ENCODE results near the gene HOXC9.

Gene HOXC9

DNA sequence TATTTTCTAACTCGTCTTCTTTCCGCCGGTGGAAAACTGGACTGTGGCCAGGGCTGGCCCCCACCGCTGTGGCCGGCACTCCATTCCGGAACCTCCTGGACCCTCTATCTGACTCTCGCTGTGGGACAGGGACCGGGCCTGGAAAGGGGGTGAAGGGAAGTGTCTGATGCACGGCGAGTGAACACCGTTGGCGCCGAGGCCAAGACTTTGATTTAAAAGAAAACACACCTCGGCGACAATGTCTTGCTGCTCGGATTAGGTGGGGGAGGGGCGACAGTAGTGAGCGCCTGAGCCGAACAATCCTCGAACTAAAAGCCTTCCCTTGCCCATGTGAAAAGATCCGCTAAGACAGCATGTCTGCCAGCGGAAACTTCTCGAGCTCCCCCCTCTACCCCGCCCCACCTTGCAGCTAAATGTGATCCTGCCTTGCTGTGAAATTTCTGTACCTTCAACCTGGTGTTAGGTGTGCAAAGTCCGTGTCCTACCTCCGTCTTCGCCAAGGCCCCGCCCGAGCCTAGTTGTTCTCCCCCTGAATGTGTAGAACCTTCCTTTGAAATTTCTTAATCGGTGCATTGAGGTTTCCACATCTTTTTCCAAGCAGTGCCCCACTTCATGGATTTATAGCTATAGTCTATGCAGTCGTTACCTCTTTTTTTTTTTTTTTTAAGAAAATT is 24.3 kb upstream of the HOXC9 start:
- no peak for DNase-seq (ENCODE audit: low read depth in 2 of 2, low spot score in 1 of 2)

DNA sequence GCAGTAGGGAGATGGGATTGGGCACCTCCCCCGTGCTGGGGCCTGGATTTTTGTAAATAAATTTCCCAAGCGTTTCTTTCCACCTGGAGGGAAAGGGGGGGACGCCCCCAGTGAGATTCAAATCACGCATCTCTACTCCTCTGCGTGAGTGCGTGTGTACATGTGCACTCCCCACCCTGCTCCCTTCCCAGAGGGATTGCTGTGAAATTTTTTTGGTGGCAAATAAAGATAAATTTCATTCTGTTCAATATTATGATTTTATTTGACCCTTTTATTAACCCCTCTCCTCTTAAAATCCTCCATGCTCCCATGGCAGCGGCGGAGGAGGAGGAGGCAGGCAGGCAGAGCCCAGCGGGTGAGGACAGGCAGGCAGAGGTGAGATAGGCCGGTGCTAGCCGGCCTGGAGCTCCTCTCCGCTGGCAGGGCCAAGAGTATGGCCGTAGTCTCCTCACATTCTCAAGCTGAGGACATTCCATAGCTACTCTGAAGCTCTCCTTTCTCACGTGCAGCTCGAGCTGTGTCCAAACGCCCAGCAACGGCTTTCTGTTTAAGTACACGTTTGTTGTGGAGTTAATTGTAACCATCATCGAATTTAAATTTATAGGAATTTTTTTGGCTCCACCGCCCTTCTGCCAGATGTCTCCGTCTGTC is 23.7 kb upstream of the HOXC9 start:
- DNase-seq (ENCODE audit: low read depth in 2 of 2, low spot score in 1 of 2) = no peak

DNA sequence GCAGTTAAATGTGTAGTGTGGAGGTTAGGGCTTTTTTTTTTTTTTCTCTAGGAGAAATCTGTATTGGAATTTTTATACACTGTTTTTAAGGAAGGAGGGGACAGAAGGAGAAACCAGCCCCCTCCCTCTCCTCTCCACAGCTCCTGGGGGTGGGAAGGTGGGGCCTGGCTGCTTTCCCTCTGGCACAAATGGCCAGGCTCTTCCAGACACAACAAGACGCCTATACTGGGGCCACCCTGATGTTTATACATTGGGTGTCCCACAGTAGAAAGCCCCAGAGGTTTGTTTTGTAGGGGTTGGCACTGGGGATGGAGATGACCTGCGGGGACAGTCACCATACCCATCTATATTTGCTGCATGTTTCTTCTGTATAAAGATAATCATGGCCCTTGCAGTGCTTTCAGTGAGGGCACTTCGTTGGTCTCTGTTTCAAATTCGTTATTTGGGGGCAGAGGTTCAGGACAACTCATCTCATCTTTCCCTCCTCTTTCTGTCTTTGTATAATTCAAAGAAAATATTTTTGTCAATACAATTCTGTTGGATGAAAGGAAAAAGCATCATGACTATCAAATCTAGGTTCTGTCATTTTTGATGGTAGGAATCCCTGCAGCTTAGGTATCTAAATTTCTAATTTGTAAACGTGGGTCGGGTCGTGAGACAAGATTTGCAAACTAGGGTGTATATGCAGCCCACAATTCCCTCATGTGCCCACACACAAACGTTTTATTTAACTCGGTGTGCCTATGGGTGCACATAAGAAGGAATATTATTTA is 23.0 kb upstream of the HOXC9 start:
- no peak for DNase-seq (ENCODE audit: low read depth in 2 of 2, low spot score in 1 of 2)

DNA sequence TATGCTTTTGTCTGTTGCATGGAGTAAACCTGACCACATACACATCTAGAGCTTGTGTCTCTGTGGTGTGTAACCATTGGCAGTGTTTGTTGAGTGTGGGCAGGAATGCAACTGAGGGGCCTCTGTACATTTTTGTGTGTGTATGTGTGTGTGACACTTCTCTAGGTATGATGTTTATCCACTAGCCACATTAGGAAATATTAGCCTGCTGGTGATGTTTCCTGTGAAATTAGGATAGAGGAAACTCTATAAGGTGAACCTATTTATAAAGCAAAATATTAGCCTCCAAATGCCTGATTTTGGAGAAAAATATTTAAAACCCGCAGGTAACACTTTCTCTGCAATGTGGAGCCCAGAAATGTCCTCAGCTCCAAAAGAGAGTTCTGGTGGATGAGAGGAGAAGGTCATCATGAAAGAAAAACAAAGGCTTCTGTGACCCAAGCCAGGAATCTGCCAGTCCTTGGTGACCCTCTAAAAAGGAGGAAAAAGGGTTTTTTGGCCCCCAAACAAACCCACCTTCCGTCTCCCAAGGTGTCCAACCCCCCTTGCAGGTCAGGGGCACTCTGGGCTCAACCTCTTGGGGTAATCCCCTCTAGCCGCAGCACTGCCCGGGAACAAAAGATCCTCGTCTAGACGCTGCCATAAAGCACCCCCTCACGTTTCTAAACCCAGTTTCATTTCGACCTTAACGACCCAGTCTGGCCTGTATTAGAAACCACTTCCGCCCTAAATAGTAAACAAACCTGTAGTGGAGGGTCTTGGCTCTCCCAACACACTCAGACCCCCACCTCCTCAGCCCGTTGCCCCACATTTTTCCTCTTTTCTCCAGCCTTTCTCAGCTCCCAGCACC is 22.1 kb upstream of the HOXC9 start:
- DNase-seq (ENCODE audit: low read depth in 2 of 2, low spot score in 1 of 2) = no peak

DNA sequence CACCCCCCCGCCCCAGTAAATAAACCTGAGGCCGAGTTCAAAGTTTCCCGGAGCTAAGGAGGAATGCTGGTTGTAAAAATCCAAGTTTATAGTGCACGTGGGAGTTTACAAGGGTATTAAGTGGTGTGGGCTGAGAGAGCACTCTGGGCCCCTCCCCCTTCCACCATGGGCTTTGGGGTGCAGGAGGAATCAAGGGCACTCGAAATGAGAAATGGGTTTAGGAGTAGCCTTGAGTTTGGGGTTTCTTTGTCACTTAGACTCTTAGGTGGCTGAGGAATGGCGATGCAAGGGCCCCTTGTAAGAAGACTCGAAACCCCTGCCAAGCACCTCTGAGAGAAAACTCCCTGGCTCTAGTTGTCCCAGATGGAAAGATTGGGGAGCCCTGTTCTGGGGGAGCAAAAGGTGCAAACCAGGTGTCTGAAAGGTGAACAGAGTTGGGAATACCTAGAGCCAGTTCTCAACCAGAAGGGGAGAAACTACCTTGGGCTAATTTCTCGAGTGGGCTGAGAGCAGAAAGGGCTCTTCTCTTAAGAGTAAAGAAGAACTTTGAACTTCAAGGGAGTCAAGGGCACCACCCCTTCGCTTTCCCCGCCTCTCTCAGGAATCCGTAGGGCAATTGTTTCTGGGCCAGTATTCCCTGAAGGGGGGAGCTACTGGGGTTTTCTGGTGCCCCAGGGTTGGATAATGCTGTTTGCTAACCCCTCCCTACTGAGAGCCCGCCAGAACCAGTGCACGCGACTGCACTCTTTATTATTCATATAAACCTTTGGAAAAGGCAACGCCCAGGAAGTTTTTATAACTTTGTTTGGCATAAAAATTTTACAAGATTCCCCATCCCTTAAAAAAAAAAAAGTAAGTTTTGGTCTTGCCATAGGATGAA is 21.2 kb upstream of the HOXC9 start:
- no peak for DNase-seq (ENCODE audit: low read depth in 2 of 2, low spot score in 1 of 2)

DNA sequence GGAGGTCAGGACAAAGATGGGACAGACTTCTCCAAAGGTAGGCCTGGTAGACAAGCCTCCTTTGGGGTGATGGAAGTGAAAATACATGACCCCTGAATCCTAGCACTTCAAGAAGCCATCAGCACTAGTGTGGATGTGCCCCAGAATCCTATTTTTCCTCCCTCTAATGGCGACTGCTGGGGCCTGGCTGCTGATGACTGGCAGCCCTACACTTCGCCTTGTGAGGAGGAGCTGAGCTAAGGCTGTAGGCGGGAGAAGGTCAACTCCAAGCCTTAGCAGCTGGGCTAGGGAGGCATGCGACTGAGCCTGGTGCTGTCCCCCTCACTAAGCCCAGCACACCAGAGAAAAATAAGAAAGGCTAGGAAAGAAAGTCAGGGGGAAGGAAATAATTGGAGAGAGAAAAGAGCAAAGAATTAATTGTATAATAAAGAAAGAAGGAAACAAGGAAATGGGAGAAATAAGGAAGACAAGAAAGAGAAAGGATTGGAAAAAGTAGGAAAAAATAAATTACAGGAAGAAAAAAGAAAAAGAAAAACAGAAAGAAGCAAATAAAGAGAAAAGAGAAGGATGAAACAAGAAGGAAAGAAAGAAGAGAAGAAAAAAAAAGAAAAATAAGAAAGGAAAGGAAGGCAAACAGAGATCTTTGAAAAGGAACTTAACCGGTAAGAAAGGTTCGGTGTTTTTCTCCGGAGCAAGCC is 19.7 kb upstream of the HOXC9 start:
- no peak for DNase-seq (ENCODE audit: low read depth in 2 of 2, low spot score in 1 of 2)

DNA sequence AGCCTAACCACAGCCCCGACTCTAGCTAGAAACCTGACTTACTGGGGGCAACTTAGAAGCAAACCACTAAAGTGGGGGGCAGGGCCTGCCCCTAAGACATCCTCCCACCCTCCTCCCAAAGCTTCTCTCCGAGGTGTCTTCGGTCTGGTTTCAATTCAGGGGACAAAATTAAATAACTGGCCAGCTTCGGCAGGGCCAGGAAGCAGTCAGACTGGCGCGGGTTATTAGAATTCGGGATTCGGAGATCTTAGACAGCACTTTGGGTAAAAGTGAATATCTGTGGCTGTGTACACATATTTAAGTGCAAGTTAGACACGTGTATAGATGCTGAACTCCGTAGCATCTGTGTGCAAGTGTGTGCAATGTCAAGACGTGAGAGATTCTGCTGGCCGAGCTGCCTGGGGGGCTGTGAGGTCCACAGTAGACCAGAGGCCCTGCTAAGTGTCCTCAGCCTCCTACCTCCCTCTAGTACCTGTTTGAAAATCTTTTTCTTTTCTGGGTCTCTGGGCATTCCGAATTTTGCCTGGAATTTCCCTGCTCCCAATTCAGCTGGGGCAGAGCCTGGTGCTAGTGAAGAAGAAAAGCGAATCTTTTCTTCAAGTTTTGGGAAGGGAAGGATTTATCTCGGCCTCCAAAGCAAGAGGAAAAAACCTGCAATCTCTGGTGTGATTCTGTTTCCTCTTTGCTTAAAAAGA is 19.0 kb upstream of the HOXC9 start:
- DNase-seq (ENCODE audit: low read depth in 2 of 2, low spot score in 1 of 2) = no peak

DNA sequence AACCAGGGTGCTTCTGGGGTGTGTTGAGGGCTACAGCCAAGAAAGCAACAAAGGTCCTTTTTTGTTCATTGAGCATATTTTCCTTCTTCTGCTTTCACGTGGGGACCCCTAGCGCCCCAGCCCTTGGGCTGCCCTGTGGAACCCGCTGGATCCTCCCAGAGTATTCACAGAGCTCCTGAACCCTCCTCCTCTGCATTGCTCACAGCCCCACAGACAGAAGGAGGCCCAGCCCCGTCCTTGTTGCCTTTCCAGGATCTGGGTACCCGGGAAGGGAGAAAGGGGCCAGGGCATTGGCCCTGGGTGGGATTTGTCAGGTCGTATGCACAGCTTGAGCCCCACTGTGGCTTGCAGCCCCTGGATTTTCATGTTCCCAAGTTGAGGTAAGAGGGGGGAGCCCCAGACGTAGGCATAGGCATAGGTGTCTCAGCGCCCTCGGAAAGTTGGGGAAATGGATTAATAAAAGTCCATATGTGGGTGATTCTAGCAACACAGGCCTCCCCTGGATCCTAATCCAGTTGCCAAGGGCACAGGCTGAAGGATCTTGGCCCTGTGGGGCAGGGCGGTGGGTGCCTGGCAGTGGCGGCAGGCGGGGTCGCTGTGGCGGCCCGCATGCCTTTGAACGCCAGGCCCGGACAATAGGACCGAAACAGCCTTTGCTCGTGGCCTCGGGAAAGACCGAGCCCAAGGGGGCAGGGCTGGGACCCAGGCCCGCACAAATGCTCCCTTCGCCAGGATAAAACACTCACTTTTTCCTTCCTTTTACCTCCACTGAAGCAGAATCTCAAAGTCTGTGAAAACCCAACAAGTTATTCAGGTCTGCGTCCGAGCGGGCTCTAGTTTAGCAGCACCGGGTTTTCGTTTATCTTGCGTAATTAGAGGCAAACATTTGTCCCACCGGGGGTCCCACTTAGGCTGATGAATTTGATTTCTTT is 18.1 kb upstream of the HOXC9 start:
- no peak for DNase-seq (ENCODE audit: low read depth in 2 of 2, low spot score in 1 of 2)

DNA sequence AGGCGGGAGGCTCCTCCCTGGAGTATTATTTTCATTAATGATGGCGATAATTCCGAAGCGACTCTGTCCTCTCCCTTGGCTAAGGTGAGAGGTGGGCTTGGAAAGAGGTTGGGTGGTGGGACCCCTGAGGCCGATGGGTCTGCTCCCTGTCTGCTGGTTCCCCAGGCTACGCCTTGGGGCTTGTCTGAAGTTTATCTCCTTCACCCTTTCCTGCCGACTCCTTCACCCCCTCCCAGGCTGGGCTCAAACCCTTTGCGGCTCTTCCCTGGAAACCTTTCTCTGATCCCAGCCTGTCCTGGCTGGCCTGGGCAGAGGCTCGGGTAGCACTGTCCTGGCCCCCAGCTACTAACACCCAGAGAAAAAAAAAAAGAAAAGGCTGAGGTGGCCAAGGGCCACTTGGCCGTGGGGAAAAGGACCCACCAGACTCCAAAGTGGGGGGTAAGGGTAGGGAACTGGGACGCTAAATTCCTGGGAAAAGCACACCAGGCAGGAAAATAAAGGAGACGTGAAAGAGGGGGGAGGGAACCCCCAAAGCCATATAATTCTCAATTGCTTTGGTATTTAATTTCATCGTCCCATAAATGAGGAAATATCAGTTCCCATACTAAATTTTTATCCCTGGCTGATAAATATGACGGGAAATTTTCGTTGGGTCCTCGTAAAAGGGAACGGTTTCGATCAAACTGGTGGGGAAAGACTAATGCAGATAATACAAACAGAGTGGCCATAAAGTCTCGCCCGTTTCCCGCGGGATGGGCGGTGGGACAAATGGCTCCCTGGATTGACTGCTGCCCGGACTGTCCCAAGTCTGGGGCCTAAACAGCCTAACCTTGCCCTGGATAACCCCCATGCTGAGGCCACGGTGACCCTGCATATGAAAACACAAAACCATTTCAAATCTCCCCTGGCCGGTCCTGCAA is 17.1 kb upstream of the HOXC9 start:
- no peak for DNase-seq (ENCODE audit: low read depth in 2 of 2, low spot score in 1 of 2)

DNA sequence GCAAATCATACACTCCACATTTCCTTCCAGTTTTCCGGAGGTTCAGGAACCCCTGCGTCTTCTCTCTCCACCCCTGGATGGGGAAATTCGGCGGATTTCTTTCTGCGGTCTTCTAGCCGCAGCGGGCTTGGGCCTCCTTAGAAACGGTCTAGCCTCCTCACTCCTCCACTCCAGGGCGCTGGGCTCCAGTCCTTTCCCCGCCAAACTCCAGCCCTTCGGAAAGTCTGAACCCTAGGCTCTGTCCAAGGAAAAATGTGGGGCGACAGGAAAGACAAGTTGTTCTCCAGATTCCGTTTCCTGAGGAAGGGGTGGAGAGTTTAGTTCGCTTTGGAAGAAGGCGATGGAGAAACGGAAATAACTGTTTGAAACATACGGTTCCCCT is 16.4 kb upstream of the HOXC9 start:
- no peak for DNase-seq (ENCODE audit: low read depth in 2 of 2, low spot score in 1 of 2)

DNA sequence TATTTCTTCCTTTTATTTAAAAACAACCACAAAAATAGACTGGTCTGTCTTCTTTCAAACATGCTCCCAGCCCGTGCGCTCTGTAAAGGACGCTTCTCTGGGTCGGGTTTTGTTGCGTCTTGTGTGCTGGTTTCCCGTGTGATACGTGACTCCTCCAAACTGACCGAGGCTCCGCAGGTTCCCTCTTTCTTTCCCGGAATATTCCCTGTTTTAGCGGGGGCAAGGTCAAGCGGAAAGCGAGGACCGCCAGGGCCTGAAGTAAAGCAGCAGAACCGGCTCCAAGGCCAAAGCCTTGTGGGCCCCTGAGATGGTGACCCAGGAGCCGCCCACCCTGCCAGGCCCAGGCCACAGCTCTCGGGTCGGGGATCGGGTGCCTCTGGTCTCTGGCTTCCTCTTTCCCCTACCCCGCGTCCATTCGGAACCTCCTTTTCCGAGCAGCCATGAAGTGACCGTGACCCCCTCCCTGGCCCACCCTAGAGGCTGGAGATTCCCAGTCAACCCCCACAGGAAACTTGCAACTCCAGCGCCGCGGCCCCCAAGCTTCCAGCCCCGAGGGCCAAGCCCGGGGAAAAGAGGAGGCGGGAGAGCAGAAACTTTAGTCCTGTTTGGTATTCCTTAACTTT is 15.9 kb upstream of the HOXC9 start:
- no peak for DNase-seq (ENCODE audit: low read depth in 2 of 2, low spot score in 1 of 2)

DNA sequence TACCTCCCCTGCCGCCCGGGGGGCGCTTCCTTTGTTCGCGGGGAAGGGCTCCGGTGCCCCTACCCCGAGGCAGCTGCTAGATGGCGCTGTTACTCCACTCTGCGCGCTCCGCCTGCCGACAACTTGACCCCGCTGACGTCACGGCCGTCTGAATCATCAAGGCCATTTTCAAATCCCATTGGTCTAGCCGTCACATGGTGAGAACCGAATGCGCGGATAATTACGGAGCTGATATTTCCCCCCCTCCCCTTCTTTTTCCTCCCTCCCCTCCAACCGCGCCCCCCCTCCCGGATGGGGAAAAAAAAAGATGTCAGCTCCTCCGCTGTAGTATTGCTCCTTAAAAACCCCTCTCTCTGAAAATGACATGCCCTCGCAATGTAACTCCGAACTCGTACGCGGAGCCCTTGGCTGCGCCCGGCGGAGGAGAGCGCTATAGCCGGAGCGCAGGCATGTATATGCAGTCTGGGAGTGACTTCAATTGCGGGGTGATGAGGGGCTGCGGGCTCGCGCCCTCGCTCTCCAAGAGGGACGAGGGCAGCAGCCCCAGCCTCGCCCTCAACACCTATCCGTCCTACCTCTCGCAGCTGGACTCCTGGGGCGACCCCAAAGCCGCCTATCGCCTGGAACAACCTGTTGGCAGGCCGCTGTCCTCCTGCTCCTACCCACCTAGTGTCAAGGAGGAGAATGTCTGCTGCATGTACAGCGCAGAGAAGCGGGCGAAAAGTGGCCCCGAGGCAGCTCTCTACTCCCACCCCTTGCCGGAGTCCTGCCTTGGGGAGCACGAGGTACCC is 14.9 kb upstream of the HOXC9 start, which contains the start of gene HOXC10:
Gene HOXC10 (plus strand): TSS at position 246 of the 791 bp plus-strand sequence. CDS start 114 bp downstream, at position 360.
- DNase-seq (ENCODE audit: low read depth in 2 of 2, low spot score in 1 of 2) = peak; percentile 28 to 59

DNA sequence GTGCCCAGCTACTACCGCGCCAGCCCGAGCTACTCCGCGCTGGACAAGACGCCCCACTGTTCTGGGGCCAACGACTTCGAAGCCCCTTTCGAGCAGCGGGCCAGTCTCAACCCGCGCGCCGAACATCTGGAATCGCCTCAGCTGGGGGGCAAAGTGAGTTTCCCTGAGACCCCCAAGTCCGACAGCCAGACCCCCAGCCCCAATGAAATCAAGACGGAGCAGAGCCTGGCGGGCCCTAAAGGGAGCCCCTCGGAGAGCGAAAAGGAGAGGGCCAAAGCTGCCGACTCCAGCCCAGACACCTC is 14.3 kb upstream of the HOXC9 start:
- no peak for DNase-seq (ENCODE audit: low read depth in 2 of 2, low spot score in 1 of 2)

DNA sequence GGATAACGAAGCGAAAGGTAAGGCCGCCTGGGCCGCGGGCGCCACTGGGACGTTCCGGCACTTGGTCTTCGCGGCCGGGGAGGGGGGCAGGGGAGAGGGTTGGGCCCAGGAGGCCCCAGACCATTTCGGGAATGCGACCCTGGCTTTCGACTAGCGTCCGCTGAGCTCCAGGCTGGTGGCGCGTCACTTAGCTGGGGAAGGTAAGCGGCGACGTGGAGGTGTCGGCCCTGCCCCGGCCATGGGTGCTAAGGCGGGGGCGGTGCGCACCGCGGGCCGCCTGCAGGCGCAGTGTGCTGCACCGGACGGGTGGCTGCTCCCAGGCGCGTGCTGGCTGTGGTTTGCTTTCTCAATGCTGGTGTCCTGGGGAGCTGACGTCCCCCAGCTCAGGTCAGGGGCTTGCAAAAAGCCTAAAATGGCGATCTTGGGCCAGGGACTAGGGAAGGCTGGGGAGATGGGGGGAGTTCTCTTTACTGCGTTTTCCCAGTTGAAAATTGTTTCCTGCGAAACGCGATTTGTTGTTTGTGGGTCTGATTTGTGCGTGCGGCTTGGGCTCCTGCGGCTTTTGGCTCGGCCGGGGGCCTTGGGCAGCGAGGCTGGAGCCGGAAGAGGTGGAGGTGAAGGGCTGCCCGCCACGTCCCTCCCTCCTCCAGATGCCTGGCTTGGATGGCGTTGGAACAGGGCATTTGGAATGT is 13.8 kb upstream of the HOXC9 start:
- DNase-seq (ENCODE audit: low read depth in 2 of 2, low spot score in 1 of 2) = no peak
